GM19240 (cell line): ENCODE results near the gene PDCD4.
A peak's percentile ranks its signal among the peaks of the same experiment; 100 is the strongest.
"Not testable (repeated sequence)": the region's sequence is repeated elsewhere in the genome, so short reads cannot be mapped to it uniquely, and the experiment has no call there.

Experiments used
- DNase-seq: peaks from one replicate; pipeline ENCODE4 v3.0.0; 2011; ENCODE audit warnings: low spot score; ENCODE audit not compliant: insufficient read length

PDCD4 gene

GRCh38 chr10:110881905-110882304, 10.2 kb downstream of the PDCD4 start:
- DNase-seq, result no peak

GRCh38 chr10:110883924-110884323, 12.2 kb downstream of the PDCD4 start:
- DNase-seq, result no peak

GRCh38 chr10:110885932-110886674, 14.4 kb downstream of the PDCD4 start:
- no peak for DNase-seq

- no peak for DNase-seq
Observed at GRCh38 chr10:110887560-110887959, 15.8 kb downstream of the PDCD4 start.

GRCh38 chr10:110892602-110893288, 21.0 kb downstream of the PDCD4 start:
- DNase-seq, result no peak

- no peak for DNase-seq
Observed at GRCh38 chr10:110893559-110894179, 21.9 kb downstream of the PDCD4 start.

GRCh38 chr10:110897184-110897583, 25.5 kb downstream of the PDCD4 start:
- no peak for DNase-seq

GRCh38 chr10:110898391-110898790, 26.7 kb downstream of the PDCD4 start:
- DNase-seq, result no peak

GRCh38 chr10:110900983-110901382, 29.3 kb downstream of the PDCD4 start:
- DNase-seq, result no peak

- DNase-seq, result no peak
Observed at GRCh38 chr10:110901954-110902819, 30.5 kb downstream of the PDCD4 start.

- DNase-seq, result no peak
Observed at GRCh38 chr10:110903280-110904278, 31.9 kb downstream of the PDCD4 start.

- DNase-seq, result no peak
Observed at GRCh38 chr10:110910138-110910537, 38.4 kb downstream of the PDCD4 start.

- no peak for DNase-seq
Observed at GRCh38 chr10:110912374-110912773, 40.6 kb downstream of the PDCD4 start.

- no peak for DNase-seq
Observed at GRCh38 chr10:110914431-110914830, 42.7 kb downstream of the PDCD4 start.

- DNase-seq, result no peak
Observed at GRCh38 chr10:110915035-110915434, 43.3 kb downstream of the PDCD4 start.

GRCh38 chr10:110915600-110915999, 43.9 kb downstream of the PDCD4 start:
- not testable (repeated sequence) for DNase-seq

- DNase-seq, result no peak
Observed at GRCh38 chr10:110916554-110917346, 45.0 kb downstream of the PDCD4 start.

- peak; percentile 74 for DNase-seq
Observed at GRCh38 chr10:110918269-110918642, 46.5 kb downstream of the PDCD4 start.

- DNase-seq, result no peak
Observed at GRCh38 chr10:110918643-110919348, 47.1 kb downstream of the PDCD4 start, which contains the start of gene BBIP1. Gene BBIP1 (minus strand): TSS chr10:110919180. CDS start chr10:110918157, 1,023 bp downstream.
